Measurements from ENCODE around the gene PTPDC1. TPM values are rescaled to one million over a fixed set of nuclear protein-coding genes. Genes with fewer than 3 reads are reported as not detected.

The PTPDC1 gene
- total RNA-seq, 4 donors from 2014 or later, result 4.3 to 11.4 (median 10.2) TPM

DNA sequence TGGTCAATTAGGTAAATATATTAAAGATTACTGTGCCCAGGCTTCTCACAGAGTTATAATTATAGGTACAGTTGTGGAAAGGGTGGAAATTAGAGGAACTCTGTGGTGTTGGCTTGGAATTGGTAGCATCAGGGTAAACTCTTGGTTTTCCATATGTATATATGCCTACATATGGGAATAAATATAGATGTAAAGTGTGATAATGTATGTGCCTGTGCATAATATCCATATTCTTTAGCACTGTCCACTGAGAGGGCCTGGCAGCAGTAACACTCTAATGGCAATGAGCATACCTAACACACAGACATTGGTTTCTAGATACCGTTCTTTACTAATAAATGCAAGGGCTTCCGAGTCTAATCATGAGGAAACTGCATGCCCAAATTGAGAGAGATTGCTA is 4.0 kb upstream of the PTPDC1 start:
- TF ChIP-seq CTCF (IDR thresholded peaks at IDR 0.05 in 4 of 5, conservative IDR thresholded peaks at IDR 0.05 in 1 of 5), result no peak
- TF ChIP-seq POLR2A (IDR thresholded peaks at IDR 0.05), result no peak

GRCh38 chr9:94081435-94081834 is 2.8 kb upstream of the PTPDC1 start:
- Histone ChIP-seq H3K27ac (no peak overlapping the region), H3K27me3 (no peaks in the 10 kb centered on the region), H3K9me3 (no peaks in the 10 kb centered on the region), H3K4me3 (no peak overlapping the region), H3K4me1 (no peaks in the 10 kb centered on the region), H3K36me3 (peaks cover 0 to 8% of the 10 kb centered on the region in 2 donors)
- intact Hi-C loops (cut with DNase I; ENCODE audit: low total_unique reads), result no loop called here
- TF ChIP-seq CTCF (IDR thresholded peaks at IDR 0.05 in 4 of 5, conservative IDR thresholded peaks at IDR 0.05 in 1 of 5) (no peak), POLR2A (IDR thresholded peaks at IDR 0.05) (no peak)
- ATAC-seq, result no peak
- in situ Hi-C loops (cut with MboI; ENCODE audit: low sequenced_read_pairs in 4 of 4), result no loop called here
- no peak for DNase-seq

More for the DNA sequence above, 4.0 kb upstream of the PTPDC1 start:
- ATAC-seq, result no peak
- Histone ChIP-seq H3K4me3 (no peak overlapping the region), H3K9me3 (no peaks in the 10 kb centered on the region), H3K36me3 (peaks cover 0 to 8% of the 10 kb centered on the region in 2 donors), H3K4me1 (no peaks in the 10 kb centered on the region), H3K27ac (no peak overlapping the region), H3K27me3 (no peaks in the 10 kb centered on the region)
- in situ Hi-C loops (cut with MboI; ENCODE audit: low sequenced_read_pairs in 4 of 4) (no loop called here), intact Hi-C loops (cut with DNase I; ENCODE audit: low total_unique reads) (no loop called here)
- DNase-seq, result no peak

DNA sequence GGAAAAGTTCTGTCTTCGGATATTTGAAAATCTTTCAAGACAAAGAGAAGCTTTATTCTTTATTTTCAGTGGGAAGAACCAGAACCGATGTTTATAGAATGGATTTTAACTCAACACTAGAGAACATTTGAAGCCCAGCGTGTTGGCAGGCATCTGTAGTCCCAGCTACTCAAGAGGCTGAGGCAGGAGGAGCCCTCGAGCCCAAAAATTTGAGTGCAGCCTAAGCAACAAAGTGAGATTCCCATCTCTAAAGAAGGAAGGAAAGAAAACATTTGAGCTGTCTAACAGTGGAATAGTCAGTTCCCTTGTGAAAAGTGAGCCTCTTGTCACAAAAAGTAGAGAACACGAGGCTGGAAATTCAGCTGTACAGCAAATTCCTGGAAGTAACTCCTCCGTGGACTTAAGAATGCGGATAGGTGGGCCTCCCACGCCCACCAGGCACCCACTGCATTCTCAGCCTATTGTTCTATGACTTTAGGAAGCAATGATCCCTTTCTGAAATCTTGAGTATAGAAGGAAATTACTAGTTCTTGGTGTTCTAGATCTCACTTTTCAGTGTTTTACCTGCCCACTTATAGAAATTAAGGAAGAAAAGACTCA is 2.3 kb upstream of the PTPDC1 start:
- intact Hi-C loops (cut with DNase I; ENCODE audit: low total_unique reads), result no loop called here
- in situ Hi-C loops (cut with MboI; ENCODE audit: low sequenced_read_pairs in 4 of 4), result no loop called here

DNA sequence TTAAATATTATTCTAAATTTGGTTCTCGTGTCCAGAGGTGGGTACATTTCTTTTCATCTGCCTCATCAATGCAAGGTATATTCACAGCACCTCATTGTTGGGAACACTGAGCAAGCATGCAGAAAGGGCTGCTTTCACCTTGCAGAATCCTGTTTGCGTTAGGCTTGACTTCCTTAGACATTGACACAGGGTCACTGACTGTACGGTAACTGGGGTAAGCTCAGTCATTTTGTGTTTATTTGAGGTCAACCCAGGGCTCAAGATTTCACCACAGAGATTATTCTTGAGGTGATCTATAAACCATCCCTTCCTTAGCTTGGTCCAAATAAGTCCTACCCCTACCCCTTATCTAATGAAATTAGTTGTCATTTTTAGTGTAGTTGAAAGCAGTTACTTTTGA is 1.7 kb upstream of the PTPDC1 start:
- Histone ChIP-seq H3K36me3 (peaks cover 0 to 8% of the 10 kb centered on the region in 2 donors), H3K9me3 (no peaks in the 10 kb centered on the region), H3K27ac (no peak overlapping the region), H3K4me1 (no peaks in the 10 kb centered on the region), H3K27me3 (no peaks in the 10 kb centered on the region), H3K4me3 (no peak overlapping the region)
- in situ Hi-C loops (cut with MboI; ENCODE audit: low sequenced_read_pairs in 4 of 4) (no loop called here), intact Hi-C loops (cut with DNase I; ENCODE audit: low total_unique reads) (no loop called here)
- DNase-seq (no peak), ATAC-seq (no peak)
- TF ChIP-seq POLR2A (IDR thresholded peaks at IDR 0.05) (no peak), CTCF (IDR thresholded peaks at IDR 0.05 in 4 of 5, conservative IDR thresholded peaks at IDR 0.05 in 1 of 5) (no peak)

More for the DNA sequence above, 2.3 kb upstream of the PTPDC1 start:
- no peak for DNase-seq
- ATAC-seq, result no peak
- H3K4me3 ChIP-seq, result no peak overlapping the region
- no peaks in the 10 kb centered on the region for H3K27me3 ChIP-seq
- no peak for TF ChIP-seq POLR2A (IDR thresholded peaks at IDR 0.05)
- TF ChIP-seq CTCF (IDR thresholded peaks at IDR 0.05 in 4 of 5, conservative IDR thresholded peaks at IDR 0.05 in 1 of 5), result no peak
- H3K36me3 ChIP-seq, result peaks cover 0 to 8% of the 10 kb centered on the region in 2 donors
- H3K27ac ChIP-seq, result no peak overlapping the region
- no peaks in the 10 kb centered on the region for H3K4me1 ChIP-seq
- H3K9me3 ChIP-seq, result no peaks in the 10 kb centered on the region

DNA sequence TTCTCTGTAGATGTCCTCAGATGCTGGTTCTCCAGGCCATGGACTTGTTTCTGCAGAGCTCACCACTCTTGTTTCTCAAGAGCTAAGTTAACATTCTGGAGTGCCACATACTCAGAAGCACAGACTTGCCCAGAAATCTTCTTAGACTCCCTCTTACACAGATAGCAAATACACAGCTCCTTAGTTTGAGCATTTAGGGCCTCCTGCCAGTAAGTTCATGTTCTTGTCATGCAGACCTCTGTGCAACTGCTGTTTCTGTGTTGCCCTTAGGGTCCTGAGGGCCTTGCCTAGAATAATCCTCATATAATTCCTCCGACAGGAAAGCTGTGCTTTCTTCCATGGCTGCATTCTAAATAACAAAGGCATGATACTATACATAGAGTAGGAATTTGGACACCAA is 1.3 kb upstream of the PTPDC1 start:
- Histone ChIP-seq H3K4me1 (no peaks in the 10 kb centered on the region), H3K27me3 (no peaks in the 10 kb centered on the region), H3K9me3 (no peaks in the 10 kb centered on the region), H3K27ac (no peak overlapping the region), H3K4me3 (no peak overlapping the region), H3K36me3 (peaks cover 0 to 10% of the 10 kb centered on the region in 2 donors)
- in situ Hi-C loops (cut with MboI; ENCODE audit: low sequenced_read_pairs in 4 of 4) (no loop called here), intact Hi-C loops (cut with DNase I; ENCODE audit: low total_unique reads) (no loop called here)
- ATAC-seq, result no peak
- TF ChIP-seq CTCF (IDR thresholded peaks at IDR 0.05 in 4 of 5, conservative IDR thresholded peaks at IDR 0.05 in 1 of 5) (no peak), POLR2A (IDR thresholded peaks at IDR 0.05) (no peak)
- DNase-seq, result no peak
